ENCODE measurements around the gene STAT6. TPM values are rescaled to one million over a fixed set of nuclear protein-coding genes. Genes with fewer than 3 reads are reported as not detected.
A peak's percentile ranks its signal among the peaks of the same experiment; 100 is the strongest.

The STAT6 gene
- total RNA-seq, 2 experiments from 2014 or later = 127 to 128 TPM

DNA sequence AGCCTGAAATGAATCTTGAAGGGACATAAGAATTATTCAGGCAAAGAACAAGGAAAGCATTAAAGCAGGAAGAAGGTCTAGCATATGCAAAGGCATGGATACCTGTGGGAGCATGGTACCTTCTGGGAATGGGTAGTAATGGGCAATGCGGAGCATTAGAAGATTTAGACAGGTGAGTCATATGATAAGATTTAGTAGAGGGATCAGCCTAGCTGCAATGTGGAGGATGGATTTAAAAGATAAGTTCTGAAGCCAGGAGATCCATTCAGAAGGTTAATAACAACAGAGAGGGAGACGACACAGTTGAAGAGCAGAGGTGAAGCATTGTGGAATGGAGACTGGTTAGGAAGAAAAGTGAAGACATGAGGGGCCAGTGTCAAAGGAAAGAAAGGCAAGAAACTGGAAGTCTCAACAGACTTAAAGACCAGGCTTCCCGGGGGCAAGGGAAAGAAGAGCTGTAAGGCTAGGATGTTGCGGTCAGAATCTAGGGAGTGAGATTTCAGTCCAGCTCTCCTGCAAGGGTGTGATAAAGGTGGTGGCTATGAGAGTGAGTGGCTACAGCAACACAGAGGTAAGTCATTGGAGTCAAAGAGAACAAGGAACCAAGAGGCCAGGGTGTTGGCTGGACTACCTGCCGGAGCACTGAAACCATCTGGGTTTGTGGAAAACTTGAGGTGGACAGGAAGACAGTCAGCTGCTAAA is 5.6 kb upstream of the STAT6 start:
- Mint-ChIP-seq H3K27ac (no peak overlapping the region), H3K27me3 (peaks cover 11% of the 10 kb centered on the region), H3K36me3 (ENCODE audit: low read depth) (no peaks in the 10 kb centered on the region), H3K9me3 (no peaks in the 10 kb centered on the region), H3K4me3 (no peak overlapping the region), H3K4me1 (peaks cover 11% of the 10 kb centered on the region)
- POLR2A ChIA-PET = interaction anchor here (1.3 kb wide), 1 partner anchor 7 kb away, joined by 3 read pairs; no protein-coding TSS in a partner anchor
- no peak for DNase-seq
- CTCF ChIA-PET = interaction anchor here (1.2 to 5.8 kb wide), 3 partner anchors 47 to 127 kb away, joined by 4 to 37 read pairs (median 4); no protein-coding TSS in a partner anchor

DNA sequence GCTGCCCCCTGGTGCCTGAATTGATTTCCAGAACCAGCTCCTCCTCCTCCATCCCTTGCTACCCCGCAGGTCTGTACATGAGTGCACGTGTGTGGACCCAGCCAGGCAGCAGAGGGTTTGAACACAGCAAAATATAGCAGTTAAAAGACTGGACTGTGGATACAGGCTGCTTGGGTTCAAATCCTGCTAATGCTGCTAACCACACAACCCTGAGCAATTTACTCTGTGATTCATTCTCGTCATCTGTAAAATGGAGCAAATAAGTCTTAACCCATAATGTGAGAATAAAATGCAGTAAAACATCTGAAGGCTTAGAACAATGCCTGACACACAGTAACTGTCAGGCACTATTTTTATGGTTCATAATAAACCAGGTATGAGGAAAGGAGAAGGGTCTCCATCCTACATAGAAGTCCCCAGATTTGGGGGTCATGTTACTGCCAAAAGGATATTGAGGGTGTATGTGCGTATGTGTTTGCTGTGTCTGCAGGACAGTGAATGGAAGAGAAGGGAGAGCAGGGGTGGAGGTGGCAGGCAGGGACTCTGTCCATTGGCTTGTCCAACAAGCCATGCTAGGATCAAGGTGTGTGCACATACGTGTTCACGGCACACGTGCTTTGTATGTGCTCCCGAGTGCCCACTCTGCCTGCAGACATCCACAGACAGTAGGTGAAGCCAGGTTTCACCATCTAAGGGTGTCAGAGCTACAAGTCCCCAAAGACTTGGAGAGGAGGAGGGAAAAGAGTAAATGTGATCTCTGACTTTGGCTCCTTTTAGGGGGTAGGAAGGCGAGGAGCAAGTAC is 1.5 kb upstream of the STAT6 start:
- no peaks in the 10 kb centered on the region for H3K9me3 Mint-ChIP-seq
- H3K36me3 Mint-ChIP-seq (ENCODE audit: low read depth) = peaks cover 8% of the 10 kb centered on the region
- peak overlapping the region; percentile 92 for H3K27ac Mint-ChIP-seq
- DNase-seq = no peak
- CTCF ChIA-PET = interaction anchor here (0.6 to 6.1 kb wide), 35 partner anchors 10 to 523 kb away, joined by 3 to 230 read pairs (median 8); partner anchors contain the start of genes LRP1, NAB2, NACA and NEMP1
- POLR2A ChIA-PET = interaction anchor here (0.6 to 8.0 kb wide), 37 partner anchors 9 to 753 kb away, joined by 3 to 247 read pairs (median 6); partner anchors contain the start of genes LRP1, NAB2, NACA and NEMP1
- H3K4me1 Mint-ChIP-seq = peaks cover 37% of the 10 kb centered on the region
- H3K4me3 Mint-ChIP-seq = peak overlapping the region; percentile 92
- peaks cover 11% of the 10 kb centered on the region for H3K27me3 Mint-ChIP-seq

DNA sequence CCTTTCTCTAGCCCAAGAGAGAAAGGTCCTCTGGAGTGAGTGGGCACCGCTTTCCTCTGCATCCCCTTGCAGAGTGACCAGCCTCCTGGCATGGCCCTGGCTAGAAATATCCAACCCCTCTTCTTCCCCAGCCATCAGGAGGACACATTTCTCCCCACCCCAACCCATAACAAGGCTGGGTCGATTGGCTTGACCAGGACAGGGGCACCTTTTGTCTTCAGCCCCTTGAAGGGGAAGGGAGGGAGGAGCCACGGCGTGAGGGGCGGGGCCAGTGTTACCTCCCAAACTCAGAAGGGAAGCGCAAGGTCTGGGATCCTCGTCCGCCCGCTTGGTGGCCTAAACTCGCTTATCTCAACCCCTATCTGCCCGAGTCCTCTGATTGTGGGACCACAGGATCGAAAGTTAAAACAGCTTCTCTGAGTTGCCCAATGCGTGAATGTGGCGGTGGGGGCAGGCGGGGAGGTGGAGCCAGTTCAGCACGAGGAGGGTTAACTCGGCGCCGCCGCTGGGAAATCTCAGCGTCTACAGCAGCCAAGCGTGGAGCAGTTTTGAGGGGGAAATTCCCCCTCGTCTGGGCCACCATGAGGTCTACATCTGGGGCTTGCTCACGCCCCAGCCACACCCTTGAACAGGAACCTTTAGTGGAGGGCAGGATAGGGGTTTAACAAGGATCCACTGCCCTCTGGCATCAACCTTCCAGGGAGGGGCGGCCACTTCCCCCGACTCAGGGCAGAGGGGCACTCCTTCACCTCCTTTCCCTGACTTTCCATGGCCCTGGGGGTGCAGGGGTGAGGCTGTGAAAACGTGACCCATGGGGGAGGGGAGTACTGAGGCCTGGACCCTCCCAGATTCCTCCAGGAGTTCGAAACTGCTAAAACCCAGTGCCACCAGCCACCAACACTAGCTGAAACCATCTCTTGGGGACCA is 795 bp downstream of the STAT6 start:
- Mint-ChIP-seq H3K4me1 (peaks cover 42% of the 10 kb centered on the region), H3K27ac (peak overlapping the region; percentile 92)
- peak; percentile 82 for DNase-seq

GRCh38 chr12:57109207-57110103 is 1.7 kb downstream of the STAT6 start:
- Mint-ChIP-seq H3K27ac (peak overlapping the region; percentile 92), H3K9me3 (no peaks in the 10 kb centered on the region), H3K4me1 (peaks cover 42% of the 10 kb centered on the region), H3K36me3 (ENCODE audit: low read depth) (peaks cover 33% of the 10 kb centered on the region), H3K27me3 (no peaks in the 10 kb centered on the region), H3K4me3 (peak overlapping the region; percentile 92)
- DNase-seq = no peak
- ChIA-PET POLR2A (interaction anchor here (1.1 to 8.0 kb wide), 7 partner anchors 16 to 481 kb away, joined by 3 to 247 read pairs (median 48); partner anchors contain the start of genes LRP1, NAB2 and NEMP1), CTCF (interaction anchor here (0.6 to 6.1 kb wide), 5 partner anchors 14 to 450 kb away, joined by 3 to 230 read pairs (median 39); no protein-coding TSS in a partner anchor)

More for the DNA sequence above, 795 bp downstream of the STAT6 start:
- ChIA-PET POLR2A (interaction anchor here (0.6 to 8.0 kb wide), 20 partner anchors 9 to 482 kb away, joined by 3 to 247 read pairs (median 14); partner anchors contain the start of genes LRP1, NAB2, NACA and NEMP1), CTCF (interaction anchor here (0.6 to 6.1 kb wide), 12 partner anchors 13 to 474 kb away, joined by 3 to 230 read pairs (median 32); partner anchors contain the start of genes LRP1, NAB2 and NEMP1)
- Mint-ChIP-seq H3K27me3 (no peaks in the 10 kb centered on the region), H3K4me3 (peak overlapping the region; percentile 92), H3K9me3 (no peaks in the 10 kb centered on the region), H3K36me3 (ENCODE audit: low read depth) (peaks cover 24% of the 10 kb centered on the region)

DNA sequence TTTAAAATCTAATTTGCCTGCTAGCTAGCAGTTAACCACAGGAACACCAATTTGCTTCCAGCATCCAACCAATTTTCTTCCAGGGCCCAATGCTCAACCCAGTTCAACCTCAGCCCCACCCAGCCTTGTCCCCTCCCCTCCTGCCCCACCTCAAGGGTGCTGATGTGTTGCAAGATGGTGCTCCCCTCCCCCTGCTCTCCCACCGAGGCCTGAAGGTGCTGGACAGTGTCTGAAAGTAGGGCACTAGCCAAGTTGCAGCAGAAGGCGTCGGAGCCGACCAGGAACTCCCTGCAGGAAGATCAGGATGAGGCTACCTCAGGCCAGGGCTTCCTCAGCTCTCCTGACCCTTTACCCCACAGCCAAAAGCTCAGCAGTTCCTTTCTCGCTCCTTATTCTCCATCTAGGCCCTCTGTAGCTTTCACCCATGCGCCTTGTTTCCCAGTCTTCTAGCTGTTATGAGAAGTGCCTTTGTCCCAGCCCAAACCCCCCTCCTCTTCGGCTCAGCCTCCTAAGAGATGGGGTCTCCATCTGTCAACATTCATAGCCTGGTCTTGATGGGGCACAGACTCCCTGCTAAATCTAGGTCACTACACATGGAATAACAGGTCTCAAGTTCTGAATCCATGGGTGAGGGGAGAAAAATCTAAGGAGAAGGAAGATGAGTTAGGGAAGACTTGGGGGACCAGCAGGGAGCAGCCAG is 3.6 kb downstream of the STAT6 start:
- Mint-ChIP-seq H3K27ac (no peak overlapping the region), H3K4me3 (no peak overlapping the region), H3K36me3 (ENCODE audit: low read depth) (peaks cover 40% of the 10 kb centered on the region), H3K27me3 (no peaks in the 10 kb centered on the region), H3K9me3 (no peaks in the 10 kb centered on the region), H3K4me1 (peaks cover 40% of the 10 kb centered on the region)
- CTCF ChIA-PET = interaction anchor here (0.9 to 1.1 kb wide), 2 partner anchors 9 to 106 kb away, joined by 3 read pairs; no protein-coding TSS in a partner anchor
- DNase-seq = no peak
- POLR2A ChIA-PET = interaction anchor here (0.6 to 8.0 kb wide), 3 partner anchors 14 to 601 kb away, joined by 3 to 247 read pairs (median 17); partner anchors contain the start of genes NAB2 and NEMP1

- ChIA-PET CTCF (interaction anchor here (1.1 kb wide), 1 partner anchor 37 kb away, joined by 3 read pairs; no protein-coding TSS in a partner anchor), POLR2A (interaction anchor here (0.9 to 8.0 kb wide), 3 partner anchors 13 to 37 kb away, joined by 3 to 247 read pairs (median 4); partner anchors contain the start of genes NAB2 and NEMP1)
- no peak for DNase-seq
- Mint-ChIP-seq H3K4me3 (no peak overlapping the region), H3K9me3 (no peaks in the 10 kb centered on the region), H3K27ac (no peak overlapping the region), H3K36me3 (ENCODE audit: low read depth) (peaks cover 46% of the 10 kb centered on the region), H3K4me1 (peaks cover 39% of the 10 kb centered on the region), H3K27me3 (no peaks in the 10 kb centered on the region)
Observed at GRCh38 chr12:57106021-57106708, 5.0 kb downstream of the STAT6 start.

DNA sequence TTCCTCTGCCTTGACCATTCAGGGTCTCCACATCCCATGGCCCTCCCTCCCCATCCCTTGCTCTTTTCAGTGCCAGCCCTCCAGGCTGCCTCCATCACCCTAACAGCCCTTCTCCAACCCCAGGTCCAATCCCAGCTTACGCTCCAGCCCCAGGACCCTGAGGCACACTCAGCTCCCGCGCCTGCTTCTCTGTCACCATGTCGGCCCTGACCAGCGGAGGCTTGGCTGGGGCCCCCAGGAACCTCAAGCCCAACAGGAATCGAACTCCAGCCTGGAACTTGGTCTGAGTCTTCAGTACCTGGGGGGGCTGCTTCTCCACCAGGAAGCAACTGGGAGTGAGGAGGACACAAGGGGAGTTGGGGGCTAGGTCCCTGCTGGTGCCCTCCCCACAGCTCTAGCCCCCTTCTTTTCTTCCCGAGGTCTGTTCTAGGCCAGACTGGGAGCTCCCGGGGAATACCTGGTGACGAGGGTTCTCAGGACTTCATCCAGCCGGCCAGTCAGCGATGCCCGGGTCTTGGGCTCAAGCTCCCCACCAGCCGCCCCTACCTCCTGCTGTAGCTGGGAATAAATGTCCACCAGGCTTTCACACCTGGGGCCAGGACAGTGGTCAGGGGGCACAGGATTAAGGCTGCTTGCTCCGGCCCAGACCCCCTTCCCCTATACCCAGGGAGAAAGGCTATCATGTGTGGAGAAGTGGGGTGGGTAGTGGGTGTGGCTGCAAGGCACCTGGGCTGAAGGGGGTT is 6.0 kb downstream of the STAT6 start:
- Mint-ChIP-seq H3K36me3 (ENCODE audit: low read depth) (peaks cover 46% of the 10 kb centered on the region), H3K27me3 (no peaks in the 10 kb centered on the region), H3K4me1 (peaks cover 40% of the 10 kb centered on the region), H3K9me3 (no peaks in the 10 kb centered on the region), H3K4me3 (no peak overlapping the region), H3K27ac (no peak overlapping the region)
- ChIA-PET CTCF (no interaction called here), POLR2A (interaction anchor here (0.9 to 8.0 kb wide), 3 partner anchors 12 to 36 kb away, joined by 3 to 247 read pairs (median 4); partner anchors contain the start of genes NAB2 and NEMP1)
- DNase-seq = no peak

GRCh38 chr12:57104292-57104910 is 6.8 kb downstream of the STAT6 start:
- POLR2A ChIA-PET = interaction anchor here (1.1 to 1.8 kb wide), 2 partner anchors 26 to 44 kb away, joined by 3 to 4 read pairs; partner anchors contain the start of gene NEMP1
- no peaks in the 10 kb centered on the region for H3K27me3 Mint-ChIP-seq
- peaks cover 36% of the 10 kb centered on the region for H3K4me1 Mint-ChIP-seq
- no peak overlapping the region for H3K27ac Mint-ChIP-seq
- H3K36me3 Mint-ChIP-seq (ENCODE audit: low read depth) = peaks cover 51% of the 10 kb centered on the region
- H3K9me3 Mint-ChIP-seq = no peaks in the 10 kb centered on the region
- no peak overlapping the region for H3K4me3 Mint-ChIP-seq
- no peak for DNase-seq
- CTCF ChIA-PET = interaction anchor here (1.0 to 2.9 kb wide), 3 partner anchors 8 to 11 kb away, joined by 3 to 9 read pairs (median 3); no protein-coding TSS in a partner anchor

GRCh38 chr12:57103856-57104255 is 7.3 kb downstream of the STAT6 start:
- no peak overlapping the region for H3K27ac Mint-ChIP-seq
- H3K27me3 Mint-ChIP-seq = no peaks in the 10 kb centered on the region
- H3K4me3 Mint-ChIP-seq = no peak overlapping the region
- no peaks in the 10 kb centered on the region for H3K9me3 Mint-ChIP-seq
- peaks cover 36% of the 10 kb centered on the region for H3K4me1 Mint-ChIP-seq
- no peak for DNase-seq
- POLR2A ChIA-PET = interaction anchor here (1.1 to 1.8 kb wide), 2 partner anchors 25 to 45 kb away, joined by 3 to 4 read pairs; partner anchors contain the start of gene NEMP1
- peaks cover 56% of the 10 kb centered on the region for H3K36me3 Mint-ChIP-seq (ENCODE audit: low read depth)
- CTCF ChIA-PET = interaction anchor here (1.0 to 2.9 kb wide), 3 partner anchors 8 to 12 kb away, joined by 3 to 9 read pairs (median 3); no protein-coding TSS in a partner anchor

Data from activated CD4-positive, alpha-beta memory T cell treated with anti-CD3 and anti-CD28 coated beads, Interleukin-2, amount 10 ng/mL, durations not matched to agents 7 days and 5 days (primary cell).